Aorta (tissue), 5 donors: ENCODE results near the gene AP1G2. TPM values are rescaled to one million over a fixed set of nuclear protein-coding genes. Genes with fewer than 3 reads are reported as not detected.

ENCODE experiments used
- ATAC-seq: fragments of 200-7000 bp; cut with Tn5 transposase; one replicate; pipeline ENCODE4 v1.9.1; 2022; ENCODE audit warnings: moderate library complexity; ENCODE audit not compliant: low FRiP score
- DNase-seq, 2 donors: peaks; one replicate each; pipeline ENCODE4 v3.0.0-alpha.2; 2020
- H3K27ac ChIP-seq, 2 donors: one replicate each; pipeline ENCODE4 v1.5.1; 2013; ENCODE audit warnings: low read length in 2 of 2, mild to moderate bottlenecking in 2 of 2, moderate library complexity in 2 of 2, control low read depth in 1 of 2, inconsistent platforms in 1 of 2, low read depth in 1 of 2
- H3K27me3 ChIP-seq, 2 donors: one replicate each; pipeline ENCODE4 v1.6.1; 2013; ENCODE audit warnings: control low read depth in 1 of 2, low read length in 1 of 2, mild to moderate bottlenecking in 1 of 2, moderate library complexity in 1 of 2; ENCODE audit not compliant: insufficient read depth in 2 of 2, control insufficient read depth in 1 of 2
- H3K36me3 ChIP-seq, 2 donors: one replicate each; pipeline ENCODE4 v1.6.1; 2013; ENCODE audit warnings: control low read depth in 1 of 2, low read length in 1 of 2, mild to moderate bottlenecking in 1 of 2; ENCODE audit not compliant: insufficient read depth in 2 of 2, control insufficient read depth in 1 of 2
- H3K4me1 ChIP-seq, 2 donors: one replicate each; pipeline ENCODE4 v1.6.1; 2013; ENCODE audit warnings: low read length in 2 of 2, control low read depth in 1 of 2, mild to moderate bottlenecking in 1 of 2, moderate library complexity in 1 of 2; ENCODE audit not compliant: insufficient read depth in 2 of 2, control insufficient read depth in 1 of 2
- H3K4me3 ChIP-seq, 2 donors: one replicate each; pipeline ENCODE4 v1.5.1; 2013; ENCODE audit warnings: low read length in 2 of 2, control low read depth in 1 of 2, mild to moderate bottlenecking in 1 of 2
- H3K9me3 ChIP-seq: one replicate; pipeline ENCODE4 v1.6.1; 2013; ENCODE audit warnings: mild to moderate bottlenecking, low read length; ENCODE audit not compliant: control insufficient read depth
- WGBS, 2 donors: extraction: QIAGEN DNeasy Blood & Tissue Kit; methylation state at CpG; one replicate each; pipeline ENCODE4 v1.1.7; 2013; 5-methylcytosine and 5-hydroxymethylcytosine counted together
- intact Hi-C, 2 donors: fragments of 100-400 bp; cut with DNase I; formaldehyde crosslinking; loops; one replicate each; pipeline versions ENCODE4 v1.14.2 to v1.15.0; 2022
- polyA plus RNA-seq, 2 donors: library from polyadenylated mRNA; stranded (reverse); fragments of 200-250 nt; gene quantifications; one replicate each; pipeline ENCODE4 v1.2.3, GENCODE V29; 2013
- total RNA-seq, 2 donors: library from RNA; stranded (reverse); fragmentation: NEBNext Ultra II Directional; extraction: Animal tissue kit (Norgen Biotek cat#: 25700); gene quantifications; one replicate each; pipeline ENCODE4 v1.2.1, GENCODE V29; 2021
- donor health status: healthy with polysubstance abuse.
- donor health status: Bipolar disorder and iron deficiency.
- donor health status: DM: no; HTN: no; CAD: no.
- donor health status: DM: no; HTN: no; CAD: no.
- donor health status: DM: yes; HTN: yes; CAD: no.

AP1G2 gene
- total and polyA plus RNA-seq, 4 donors = 17.5 to 78.6 (median 56.3) TPM

DNA sequence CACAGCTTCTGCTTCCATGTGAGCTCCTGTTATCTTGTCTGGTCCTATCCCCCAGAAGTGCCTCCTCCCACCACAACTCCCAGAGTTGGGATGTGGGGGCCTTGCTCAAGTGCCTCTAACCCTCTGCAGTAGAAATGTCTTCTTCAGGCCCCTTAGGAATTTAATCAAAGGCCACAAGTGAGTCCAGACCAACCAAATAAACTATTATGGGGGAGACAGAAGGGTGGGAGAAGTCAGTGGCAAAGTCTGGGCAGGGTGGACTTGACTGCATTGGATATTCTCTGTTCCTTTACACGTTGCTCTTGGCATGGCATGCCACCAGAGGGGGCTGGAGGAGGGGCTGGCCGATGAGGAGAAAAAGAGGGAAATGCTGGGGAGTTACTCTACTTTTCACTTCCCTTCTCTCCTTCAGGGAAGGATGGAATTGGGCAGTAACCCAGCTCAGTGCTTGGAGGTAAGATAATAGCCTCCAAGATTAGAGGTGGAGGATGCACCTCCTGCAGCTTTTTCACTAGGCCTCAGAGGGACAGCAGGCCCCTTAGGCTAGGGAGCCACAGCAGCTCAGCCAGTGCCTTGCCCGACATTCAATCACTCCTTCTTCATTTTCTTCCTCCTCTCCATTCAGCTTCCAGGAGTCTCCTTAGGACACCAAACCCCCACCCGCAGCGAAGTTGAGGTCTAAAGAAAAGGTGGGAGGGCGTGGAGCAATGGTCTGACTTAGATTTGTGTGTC lies 1.2 kb upstream of the AP1G2 start:
- Histone ChIP-seq H3K9me3 (no peaks in the 10 kb centered on the region), H3K27me3 (no peaks in the 10 kb centered on the region), H3K4me1 (no peaks in the 10 kb centered on the region), H3K27ac (no peak overlapping the region), H3K36me3 (no peaks in the 10 kb centered on the region), H3K4me3 (no peak overlapping the region)
- WGBS, 2 donors = 59% methylated on average over 6 of the region's 6 CpGs
- no peak for ATAC-seq
- DNase-seq = peak in 1 of 2 donors; percentile 73
- intact Hi-C loops = loop anchor here (10.0 kb wide), 2 partner anchors 244 to 304 kb away; partner anchors contain the start of gene PABPN1 (in 1 of the 2)

DNA sequence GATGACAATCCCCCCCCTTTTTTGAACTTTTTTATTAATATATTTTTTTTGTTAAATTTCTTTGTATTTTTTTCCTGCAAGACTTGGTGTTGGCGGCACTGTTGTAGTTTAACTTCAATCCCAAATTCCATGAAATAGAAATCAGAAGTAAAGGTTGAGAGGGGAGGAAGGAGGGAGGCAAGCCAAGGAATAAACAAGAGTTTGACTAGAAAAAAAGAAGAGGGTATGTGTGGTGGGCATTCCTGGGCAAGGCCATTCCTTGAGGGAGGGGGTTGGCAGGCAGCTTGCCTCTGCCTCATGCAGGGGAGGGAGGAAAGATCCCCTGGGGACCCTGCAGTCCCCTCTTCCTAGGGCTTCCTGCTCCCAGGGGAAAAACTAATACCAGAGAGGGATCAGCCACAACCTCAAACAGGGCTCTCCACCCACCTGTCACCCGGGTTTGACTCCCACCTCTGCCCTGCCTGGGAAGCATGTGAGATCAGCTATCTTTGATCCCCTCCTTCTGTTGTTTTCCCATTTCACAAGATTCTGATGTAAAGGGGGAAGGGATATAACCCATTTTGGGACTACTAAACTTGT lies 519 bp upstream of the AP1G2 start:
- H3K27me3 ChIP-seq = no peaks in the 10 kb centered on the region
- H3K4me1 ChIP-seq = no peaks in the 10 kb centered on the region
- WGBS, 2 donors = 71 to 78% methylated on average over 2 of the region's 2 CpGs
- ATAC-seq (no peak), DNase-seq (no peak)
- intact Hi-C loops = loop anchor here (10.0 kb wide), 2 partner anchors 243 to 303 kb away; partner anchors contain the start of gene PABPN1 (in 1 of the 2)
- no peak overlapping the region for H3K27ac ChIP-seq
- no peak overlapping the region for H3K4me3 ChIP-seq
- H3K36me3 ChIP-seq = no peaks in the 10 kb centered on the region
- H3K9me3 ChIP-seq = no peaks in the 10 kb centered on the region

DNA sequence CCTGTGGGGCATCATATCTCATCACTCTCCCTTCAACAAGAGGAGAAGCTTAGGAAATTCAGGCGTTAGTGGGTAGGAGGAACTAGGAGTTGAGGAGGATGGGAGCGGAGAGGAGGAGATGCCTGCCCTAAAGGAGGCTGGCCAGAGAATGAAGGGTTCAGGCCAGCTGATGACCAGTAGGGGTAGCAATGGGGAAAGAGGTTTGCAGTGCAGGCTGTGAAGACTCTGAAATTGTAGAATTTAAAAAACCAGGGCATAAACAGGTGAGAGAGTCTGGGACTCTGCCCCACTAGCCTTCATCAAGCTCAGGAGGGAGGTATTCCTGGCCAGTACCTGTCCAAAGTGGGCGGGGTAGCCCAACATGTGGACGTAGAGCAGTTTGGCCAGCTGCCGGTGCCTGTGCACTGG lies 809 bp downstream of the AP1G2 start:
- Histone ChIP-seq H3K36me3 (no peaks in the 10 kb centered on the region), H3K4me3 (peak overlapping the region; percentile 14 to 43), H3K4me1 (no peaks in the 10 kb centered on the region), H3K27me3 (no peaks in the 10 kb centered on the region), H3K27ac (no peak overlapping the region), H3K9me3 (no peaks in the 10 kb centered on the region)
- intact Hi-C loops = loop anchor here (10.0 kb wide), 2 partner anchors 242 to 302 kb away; partner anchors contain the start of gene PABPN1 (in 1 of the 2)
- peak; percentile 45 for ATAC-seq
- DNase-seq = no peak
- 4 to 8% methylated on average over 5 of the region's 5 CpGs for WGBS, 2 donors

DNA sequence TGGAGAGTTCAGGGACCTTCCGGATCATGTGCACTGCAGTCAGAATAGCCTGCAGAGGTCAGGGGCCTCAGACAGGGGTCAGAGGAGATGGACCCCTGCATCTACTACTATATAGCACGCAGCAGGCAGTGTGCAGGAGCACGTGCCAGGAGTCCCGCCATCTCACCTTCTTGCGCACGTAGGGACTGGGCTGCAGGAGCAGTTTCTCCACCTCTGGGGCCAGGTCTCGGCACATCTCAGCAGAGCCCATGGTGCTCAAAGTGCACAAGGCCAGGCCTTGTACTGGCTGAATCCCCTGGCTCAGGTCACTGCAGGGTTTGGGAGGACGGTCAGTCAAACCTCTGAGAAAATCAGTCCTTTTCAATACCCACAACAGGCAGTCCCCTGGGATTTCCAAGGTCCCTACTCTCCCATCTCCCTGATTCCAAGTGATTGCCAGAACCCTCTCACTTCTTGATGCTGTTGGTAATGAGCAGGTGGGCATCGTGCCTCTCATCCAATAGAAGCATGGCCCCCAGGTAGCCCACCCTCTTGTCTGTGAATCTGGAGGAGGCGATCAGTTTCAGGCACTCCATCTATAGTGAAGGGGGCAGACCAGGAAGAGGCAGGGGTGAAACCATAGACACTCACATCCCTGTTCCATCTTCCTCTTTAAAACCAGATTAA lies 1.3 kb downstream of the AP1G2 start:
- no peaks in the 10 kb centered on the region for H3K27me3 ChIP-seq
- H3K27ac ChIP-seq = no peak overlapping the region
- 90% methylated on average over 10 of the region's 10 CpGs for WGBS, 2 donors
- ATAC-seq = no peak
- H3K4me3 ChIP-seq = no peak overlapping the region
- H3K36me3 ChIP-seq = no peaks in the 10 kb centered on the region
- no peaks in the 10 kb centered on the region for H3K4me1 ChIP-seq
- intact Hi-C loops = loop anchor here (10.0 kb wide), 2 partner anchors 241 to 301 kb away; partner anchors contain the start of gene PABPN1 (in 1 of the 2)
- no peak for DNase-seq
- no peaks in the 10 kb centered on the region for H3K9me3 ChIP-seq

DNA sequence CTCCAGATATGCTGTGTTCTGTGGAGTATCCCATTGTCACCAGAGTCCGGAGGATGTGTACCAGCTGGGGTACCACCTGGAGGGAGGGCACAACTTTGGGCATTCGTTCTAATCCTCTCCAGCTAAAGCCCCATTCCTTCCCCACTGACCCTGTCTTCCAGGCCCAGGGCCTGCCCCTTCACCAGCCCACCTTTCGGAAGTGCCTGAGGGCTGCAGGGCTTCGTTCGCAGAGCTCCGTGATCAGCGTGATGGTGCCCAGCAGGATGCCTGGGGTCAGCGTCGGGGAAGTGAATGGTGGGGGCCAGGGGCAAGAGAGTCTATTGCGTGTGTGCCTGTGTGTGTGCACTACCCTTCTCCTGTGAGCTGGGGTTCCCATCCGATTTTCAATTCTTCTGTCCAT lies 2.0 kb downstream of the AP1G2 start:
- Histone ChIP-seq H3K9me3 (no peaks in the 10 kb centered on the region), H3K4me3 (no peak overlapping the region), H3K4me1 (no peaks in the 10 kb centered on the region), H3K27ac (no peak overlapping the region), H3K36me3 (no peaks in the 10 kb centered on the region), H3K27me3 (no peaks in the 10 kb centered on the region)
- DNase-seq = no peak
- 86 to 89% methylated on average over 11 of the region's 11 CpGs for WGBS, 2 donors
- ATAC-seq = no peak
- intact Hi-C loops = loop anchor here (10.0 kb wide), 2 partner anchors 241 to 301 kb away; partner anchors contain the start of gene PABPN1 (in 1 of the 2)

DNA sequence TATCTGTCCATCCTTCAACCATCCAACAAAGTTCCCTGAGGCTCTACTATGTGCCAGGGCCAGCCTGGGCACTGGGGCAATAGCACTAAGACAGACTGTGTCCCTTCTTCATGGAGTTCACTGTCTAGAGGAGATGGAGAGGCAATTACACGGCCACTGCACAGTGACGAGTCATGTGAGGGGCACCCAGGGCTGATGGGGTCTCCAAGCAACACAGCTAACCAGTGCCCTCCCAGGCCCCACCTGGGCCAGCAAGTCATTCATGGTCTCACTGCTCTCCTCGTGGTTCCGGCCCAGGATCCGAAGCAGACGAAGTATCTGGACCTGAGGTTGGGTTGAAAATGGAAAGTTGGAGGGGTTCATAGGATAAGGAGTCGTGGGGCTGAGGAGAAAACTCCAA lies 2.7 kb downstream of the AP1G2 start:
- H3K36me3 ChIP-seq = no peaks in the 10 kb centered on the region
- DNase-seq (no peak), ATAC-seq (no peak)
- H3K4me3 ChIP-seq = no peak overlapping the region
- H3K9me3 ChIP-seq = no peaks in the 10 kb centered on the region
- H3K4me1 ChIP-seq = no peaks in the 10 kb centered on the region
- WGBS, 2 donors = 82 to 88% methylated on average over 7 of the region's 7 CpGs
- H3K27ac ChIP-seq = no peak overlapping the region
- H3K27me3 ChIP-seq = no peaks in the 10 kb centered on the region
- intact Hi-C loops = loop anchor here (10.0 kb wide), 2 partner anchors 240 to 300 kb away; partner anchors contain the start of gene PABPN1 (in 1 of the 2)

DNA sequence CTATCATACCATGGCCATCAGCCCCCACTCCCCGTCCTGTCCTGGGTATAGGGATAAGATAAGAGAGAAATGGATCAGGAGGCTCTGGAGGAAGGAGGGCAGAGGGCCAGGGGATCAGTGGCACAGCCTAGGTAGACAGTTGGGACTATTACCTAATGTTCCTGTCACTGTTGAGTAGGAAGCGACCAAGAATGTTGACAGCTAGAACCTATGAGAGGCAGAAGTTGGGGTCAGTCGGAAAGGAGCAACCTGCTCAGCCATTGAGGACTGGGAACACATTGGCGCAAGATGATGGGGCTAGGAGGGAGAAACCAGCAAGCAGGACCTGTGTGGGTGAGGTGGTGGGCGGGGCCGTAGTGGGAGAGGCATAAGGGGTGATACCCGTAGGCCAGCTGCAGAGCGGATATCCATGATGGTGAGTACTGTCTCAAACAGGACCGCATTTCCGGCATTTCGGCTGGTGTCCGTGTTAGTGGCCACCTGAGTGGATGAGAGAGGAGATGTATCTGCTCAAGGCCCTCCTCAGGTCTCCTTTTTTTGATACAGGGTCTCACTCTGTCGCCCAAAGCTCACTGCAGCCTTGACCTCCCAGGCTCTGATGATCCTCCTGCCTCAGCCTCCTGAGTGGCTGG lies 3.3 kb downstream of the AP1G2 start:
- no peak overlapping the region for H3K4me3 ChIP-seq
- no peaks in the 10 kb centered on the region for H3K4me1 ChIP-seq
- intact Hi-C loops = loop anchor here (10.0 kb wide), 2 partner anchors 239 to 299 kb away; partner anchors contain the start of gene PABPN1 (in 1 of the 2)
- WGBS, 2 donors = 85 to 86% methylated on average over 13 of the region's 13 CpGs
- H3K27ac ChIP-seq = no peak overlapping the region
- no peaks in the 10 kb centered on the region for H3K27me3 ChIP-seq
- DNase-seq (no peak), ATAC-seq (no peak)
- no peaks in the 10 kb centered on the region for H3K36me3 ChIP-seq
- H3K9me3 ChIP-seq = no peaks in the 10 kb centered on the region

DNA sequence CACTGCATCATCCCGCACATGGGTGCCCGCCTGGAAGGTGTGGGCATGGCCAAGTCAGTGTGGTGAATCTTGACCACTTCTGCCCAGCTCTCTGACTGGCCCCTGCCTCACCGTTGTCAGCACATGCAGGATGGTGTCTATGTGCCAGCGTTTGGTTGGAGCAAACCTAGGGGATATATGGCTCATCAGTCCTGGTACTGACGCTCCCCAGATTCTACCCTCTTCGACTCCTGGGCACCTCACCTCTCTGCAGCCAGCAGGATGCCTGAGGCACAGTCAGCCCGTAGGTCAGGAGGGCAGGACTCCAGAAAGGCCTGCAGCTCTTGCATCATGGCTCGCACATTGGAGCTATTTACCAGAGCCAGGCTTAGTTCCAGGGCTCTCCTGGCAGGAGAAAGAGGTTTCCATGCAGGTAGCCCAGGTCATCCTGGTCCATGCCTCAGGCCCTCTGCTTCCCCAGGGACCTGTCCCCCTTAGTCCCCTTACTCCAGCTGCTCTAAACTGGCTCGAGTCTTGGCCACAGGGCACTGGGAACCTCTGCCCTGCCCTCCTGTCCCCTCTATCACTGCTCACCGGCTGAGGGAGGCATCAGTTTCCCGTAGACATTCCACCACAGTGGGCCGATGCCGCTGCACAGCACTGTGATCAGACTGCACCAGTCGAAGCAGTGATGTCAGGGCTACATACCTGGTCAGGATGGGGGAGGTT lies 4.0 kb downstream of the AP1G2 start:
- Histone ChIP-seq H3K36me3 (no peaks in the 10 kb centered on the region), H3K27ac (no peak overlapping the region), H3K27me3 (no peaks in the 10 kb centered on the region), H3K4me1 (no peaks in the 10 kb centered on the region), H3K9me3 (no peaks in the 10 kb centered on the region), H3K4me3 (no peak overlapping the region)
- 75 to 78% methylated on average over 14 of the region's 14 CpGs for WGBS, 2 donors
- DNase-seq (no peak), ATAC-seq (no peak)
- intact Hi-C loops = loop anchor here (2.0 to 10.0 kb wide), 3 partner anchors 83 to 299 kb away; partner anchors contain the start of gene PABPN1 (in 1 of the 2)
